GM18498 (cell line): ENCODE data around the gene ALDH4A1.

Source experiments
- ATAC-seq: cut with Tn5 transposase; IDR thresholded peaks from one replicate; pipeline ENCODE4 v1.9.1; 2021; ENCODE audit warnings: mild to moderate bottlenecking, moderate library complexity; ENCODE audit not compliant: unreplicated experiment

ALDH4A1 gene

GRCh38 chr1:18902523-18903290 lies at the start of gene ALDH4A1:
TSS of gene ALDH4A1 (minus strand) at chr1:18902555. CDS start at chr1:18902523, 32 bp downstream.
- peak; percentile 94 for ATAC-seq

- ATAC-seq: peak; percentile 42
Observed at GRCh38 chr1:18951818-18952391, 49.5 kb upstream of the ALDH4A1 start.

DNA sequence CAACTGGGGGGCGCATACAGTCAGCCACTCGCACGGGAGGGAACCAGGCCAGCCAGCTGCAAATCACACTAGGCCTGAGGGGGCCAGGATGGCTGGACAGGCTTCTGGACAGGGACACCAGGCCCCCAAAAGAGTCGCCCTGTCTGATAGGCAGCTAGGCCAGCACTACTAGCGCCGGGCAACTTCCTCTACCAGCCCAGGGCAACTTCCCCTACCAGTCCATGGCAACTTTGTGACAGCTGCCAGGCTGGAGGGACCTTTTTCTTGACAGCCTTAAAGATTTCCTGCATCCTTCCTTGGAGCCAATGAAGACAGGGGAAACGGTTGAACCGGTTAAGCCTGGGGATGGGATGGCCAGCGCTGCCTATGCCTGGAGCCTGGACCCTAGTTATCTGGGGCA lies 49.1 kb upstream of the ALDH4A1 start:
- no peak for ATAC-seq

DNA sequence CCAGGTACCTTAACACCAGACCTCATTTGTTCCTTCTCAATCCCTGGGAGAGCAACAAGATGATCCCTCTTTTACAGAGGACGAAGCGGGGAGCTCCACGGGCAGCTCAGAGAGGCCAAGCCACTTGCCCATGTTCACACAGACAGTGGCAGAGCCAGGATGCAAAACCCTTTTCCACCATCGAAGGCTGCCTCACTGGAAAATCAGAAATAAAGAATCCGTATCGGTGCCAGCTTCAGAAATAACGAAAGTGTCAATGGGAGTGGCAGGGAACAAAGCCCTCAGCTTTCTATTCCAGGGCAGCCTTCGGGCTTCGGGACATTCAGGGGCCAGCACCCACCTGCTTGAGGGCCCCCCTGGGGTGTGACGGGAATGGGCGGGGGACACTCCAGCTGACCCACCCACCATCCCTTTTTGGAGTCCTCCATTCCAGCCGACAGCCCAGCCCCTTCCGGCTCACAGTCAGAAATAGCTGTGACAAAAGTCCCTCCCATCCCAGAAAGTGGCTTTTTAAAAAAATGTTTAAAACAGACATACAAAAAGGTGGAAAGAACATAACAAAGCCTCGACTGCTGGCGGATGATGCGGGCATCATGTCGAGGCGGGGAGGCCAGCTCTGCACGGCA lies 48.2 kb upstream of the ALDH4A1 start:
- no peak for ATAC-seq

DNA sequence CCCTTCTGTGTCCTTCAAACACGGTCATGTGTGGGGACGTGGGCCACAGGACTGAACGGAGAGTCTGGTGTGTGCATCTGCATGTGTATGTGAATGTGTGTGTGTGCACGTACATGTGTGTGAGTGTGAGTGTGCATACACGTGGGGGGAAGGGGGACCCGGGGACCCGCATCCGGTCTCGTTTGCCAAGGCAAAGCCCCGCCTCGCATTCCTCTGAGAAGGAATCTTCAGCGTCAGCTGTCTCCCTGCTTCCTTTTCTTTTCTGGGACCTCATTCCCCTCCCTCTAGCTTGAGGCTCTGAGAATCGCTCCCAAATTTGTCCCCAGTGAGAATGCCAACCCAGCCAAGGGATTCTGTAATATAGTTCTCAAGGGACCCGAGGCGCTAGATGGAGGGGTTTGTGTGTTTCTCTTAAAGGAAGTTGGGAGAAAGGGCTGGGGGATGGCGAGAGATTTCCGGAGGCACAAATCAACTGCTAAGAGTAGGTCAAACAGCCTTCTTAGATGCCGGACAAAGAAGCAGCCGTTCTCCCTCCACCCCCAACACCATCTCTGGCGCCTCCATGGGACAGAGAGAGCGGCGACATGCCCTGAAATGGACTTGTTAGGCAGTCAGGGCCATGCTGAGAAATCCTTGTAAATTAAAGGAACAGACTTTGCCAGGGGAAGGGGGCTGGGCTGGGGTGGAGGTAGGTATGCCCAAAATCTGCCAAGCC lies 47.5 kb upstream of the ALDH4A1 start:
- no peak for ATAC-seq

GRCh38 chr1:18948913-18949685 lies 46.7 kb upstream of the ALDH4A1 start:
- no peak for ATAC-seq

GRCh38 chr1:18948048-18948912 lies 45.9 kb upstream of the ALDH4A1 start:
- ATAC-seq: no peak

DNA sequence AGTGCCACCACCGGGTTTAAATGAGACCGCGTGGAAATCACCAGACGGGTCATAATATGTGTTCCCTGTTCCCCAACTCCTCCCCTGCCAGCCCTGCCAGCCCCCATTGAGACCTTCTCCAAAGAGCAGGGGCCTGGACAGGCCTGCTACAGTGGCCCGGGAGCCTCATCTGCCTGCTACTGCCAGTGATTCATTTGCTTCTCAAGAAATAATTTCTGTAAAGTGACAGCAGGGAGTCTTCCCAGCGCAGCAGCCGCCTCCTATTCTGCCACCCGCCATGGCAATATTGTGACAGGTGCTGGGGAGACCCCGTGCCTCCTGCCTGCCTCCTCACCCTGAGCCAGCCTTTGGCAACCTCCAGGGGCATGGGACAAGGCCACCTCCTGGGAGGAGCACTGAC lies 45.2 kb upstream of the ALDH4A1 start:
- no peak for ATAC-seq

GRCh38 chr1:18946550-18947381 lies 44.4 kb upstream of the ALDH4A1 start:
- ATAC-seq: no peak

GRCh38 chr1:18945401-18945849 lies 43.1 kb upstream of the ALDH4A1 start:
- ATAC-seq: no peak

DNA sequence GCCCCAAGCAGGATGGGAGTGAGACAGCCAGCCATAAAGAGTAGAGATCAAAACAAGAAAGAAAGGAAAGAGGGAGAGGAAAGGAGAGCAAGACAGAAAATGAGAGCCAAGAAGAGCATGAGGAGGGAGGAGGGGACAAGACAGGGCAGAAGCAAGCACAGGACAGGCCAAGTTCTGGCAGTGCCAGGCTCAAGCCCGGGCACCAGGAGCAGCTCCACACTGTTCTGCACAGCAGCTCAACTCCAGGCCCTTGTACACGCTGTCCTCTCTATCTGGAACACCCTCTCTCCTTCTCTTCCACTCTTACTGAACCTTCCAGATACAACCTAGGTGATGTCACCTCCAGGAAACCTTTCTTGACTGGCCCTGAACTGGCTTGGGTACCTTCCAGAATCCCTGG lies 42.5 kb upstream of the ALDH4A1 start:
- ATAC-seq: no peak

DNA sequence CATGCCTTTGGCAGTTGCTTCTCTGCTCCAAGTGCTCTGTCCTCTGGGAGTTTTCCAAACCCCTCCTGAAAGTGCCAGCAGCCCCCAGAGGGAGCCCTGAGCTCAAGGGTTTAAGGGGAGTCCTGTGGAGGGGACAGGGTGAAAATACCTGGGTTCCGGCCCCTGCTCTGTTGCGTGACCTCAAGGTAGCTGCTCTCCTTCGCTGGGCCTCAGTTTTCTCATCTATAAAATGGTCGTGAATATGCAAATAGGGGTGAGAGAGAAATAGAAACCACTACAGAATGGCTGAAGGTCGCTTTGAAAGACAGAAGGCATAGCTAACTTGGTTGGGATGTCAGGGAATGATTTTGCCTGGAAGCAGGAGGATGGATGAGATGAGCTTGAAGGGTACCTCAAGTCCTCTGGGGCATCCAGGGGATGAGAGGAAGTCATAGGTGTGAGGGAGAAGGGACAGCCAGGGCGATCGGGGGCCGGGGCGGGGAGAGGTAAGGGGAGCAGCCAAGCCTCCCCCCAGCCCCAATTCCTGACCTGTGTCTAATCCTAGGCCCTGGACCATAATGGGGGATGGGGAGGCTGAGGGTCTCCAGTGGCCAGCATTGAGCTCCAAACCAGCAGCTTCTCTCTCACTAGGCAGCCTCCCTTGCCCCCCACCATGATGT lies 41.7 kb upstream of the ALDH4A1 start:
- no peak for ATAC-seq

- ATAC-seq: no peak
Observed at GRCh38 chr1:18943162-18943561, 40.8 kb upstream of the ALDH4A1 start.

DNA sequence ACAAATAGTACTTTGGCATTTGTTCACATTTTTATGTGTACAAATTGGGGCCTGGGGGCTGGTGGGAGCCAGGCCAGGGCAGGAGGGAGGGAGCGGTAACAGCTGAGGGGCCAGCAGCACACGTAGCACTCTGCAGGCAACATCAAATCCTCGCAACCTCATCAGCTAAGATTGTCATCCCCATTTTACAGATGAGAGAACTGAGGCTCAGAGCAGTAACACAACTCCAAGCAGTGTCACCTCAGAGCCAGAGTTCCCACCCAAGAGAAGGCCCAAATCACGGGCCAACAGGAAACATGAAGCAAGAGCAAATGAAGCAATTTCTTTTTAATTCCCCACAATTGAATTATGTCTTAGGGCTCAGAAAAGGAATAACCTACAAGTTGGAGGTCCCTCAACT lies 40.0 kb upstream of the ALDH4A1 start:
- ATAC-seq: no peak

DNA sequence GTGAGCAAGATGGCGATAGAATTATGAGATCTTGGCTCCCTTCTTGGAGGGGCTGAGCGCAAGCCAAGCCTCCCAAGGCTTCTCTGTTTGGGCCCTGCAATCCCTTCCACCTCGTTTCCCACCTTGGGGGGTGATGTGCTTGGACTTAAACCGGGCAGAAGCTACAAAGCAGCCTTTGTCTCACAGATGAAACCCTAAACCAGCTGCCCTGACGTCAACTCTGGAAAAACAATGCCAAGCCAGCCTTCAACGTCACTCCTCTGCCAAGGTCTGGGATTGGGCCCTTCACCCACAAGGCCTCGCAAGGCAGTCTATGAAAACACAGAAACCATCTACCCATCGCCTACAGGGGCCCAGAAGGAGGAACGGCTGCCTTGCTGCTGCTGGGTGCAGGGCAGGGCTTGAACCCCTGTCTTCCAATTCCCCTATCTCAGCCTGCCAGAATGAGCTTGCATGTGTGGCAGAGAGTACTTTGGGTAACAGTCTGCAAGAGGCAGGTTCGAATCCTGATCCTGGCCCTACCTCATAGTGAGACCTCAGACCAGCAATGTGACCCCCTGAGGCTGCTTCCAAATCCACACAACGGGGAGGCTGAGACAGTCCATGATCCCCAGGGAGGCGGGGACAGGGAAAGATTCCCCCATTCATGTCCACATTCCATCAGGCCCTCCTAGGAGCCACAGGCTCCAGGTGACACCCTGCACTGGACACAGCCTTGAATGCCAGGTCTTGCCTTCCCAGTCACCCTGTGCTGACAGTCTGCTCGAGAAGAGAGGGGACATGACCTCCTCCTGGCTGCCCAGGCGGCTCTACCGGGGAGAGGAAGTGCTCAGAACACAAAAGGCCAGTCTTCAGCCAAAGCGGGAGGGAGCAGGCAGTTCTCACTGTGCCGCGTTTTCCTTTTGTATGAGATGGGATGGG lies 39.1 kb upstream of the ALDH4A1 start:
- no peak for ATAC-seq

- ATAC-seq: no peak
Observed at GRCh38 chr1:18940303-18941020, 38.1 kb upstream of the ALDH4A1 start.
